HG02938 (cell line): ENCODE data around the gene TRIM29.

Source experiments
- ATAC-seq: cut with Tn5 transposase; IDR thresholded peaks from one replicate; pipeline ENCODE4 v1.9.1; 2021; ENCODE audit warnings: mild to moderate bottlenecking, moderate library complexity; ENCODE audit not compliant: unreplicated experiment

Gene TRIM29

GRCh38 chr11:120124355-120124754, 13.6 kb downstream of the TRIM29 start:
- no peak for ATAC-seq

GRCh38 chr11:120123946-120124345, 14.0 kb downstream of the TRIM29 start:
- no peak for ATAC-seq

- no peak for ATAC-seq
Measured at GRCh38 chr11:120122924-120123683, 14.8 kb downstream of the TRIM29 start.

- ATAC-seq = no peak
Measured at GRCh38 chr11:120121914-120122473, 15.9 kb downstream of the TRIM29 start.

- ATAC-seq = no peak
Measured at GRCh38 chr11:120121336-120121735, 16.6 kb downstream of the TRIM29 start.

- ATAC-seq = no peak
Measured at GRCh38 chr11:120120805-120121335, 17.0 kb downstream of the TRIM29 start.

DNA sequence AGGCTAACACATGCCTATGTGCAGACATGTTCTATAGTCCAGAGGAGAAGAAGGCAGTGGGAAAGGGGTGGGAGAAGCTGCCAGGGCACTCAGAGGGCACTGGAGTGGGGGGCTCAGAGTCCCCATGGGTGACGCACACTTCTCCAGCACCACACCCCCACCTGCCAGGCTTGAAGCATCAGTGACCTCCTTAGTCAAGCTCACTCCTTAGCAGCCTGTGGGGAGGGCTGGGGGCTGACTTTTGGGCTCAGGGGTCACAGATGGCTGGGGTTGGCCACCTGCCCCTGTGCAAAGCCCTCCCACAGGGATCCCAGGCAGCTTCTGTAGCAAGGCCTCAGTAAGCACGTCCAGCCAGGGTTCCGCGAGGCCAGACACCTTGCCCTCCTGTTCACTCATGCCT, 18.8 kb downstream of the TRIM29 start:
- ATAC-seq = no peak

DNA sequence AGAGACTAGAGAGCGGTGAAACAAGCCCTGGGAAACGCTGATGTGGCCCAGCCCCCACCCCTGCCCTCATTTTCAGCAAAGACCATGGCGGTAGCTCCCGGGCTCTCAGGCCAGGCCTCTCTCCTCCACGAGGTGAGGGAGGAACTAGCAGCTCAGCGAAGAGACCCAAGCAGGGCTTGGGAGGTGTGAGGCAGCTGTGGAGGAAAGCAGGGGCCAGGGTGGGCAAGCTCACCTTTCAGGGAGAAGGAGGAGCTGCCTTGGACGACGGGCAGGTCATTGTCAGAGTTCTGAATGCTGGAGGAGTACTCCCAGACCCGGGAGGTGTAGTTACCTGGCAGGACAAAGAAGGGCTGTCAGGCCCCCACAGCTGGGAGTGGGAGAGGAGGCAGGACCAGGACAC, 19.9 kb downstream of the TRIM29 start:
- ATAC-seq = no peak

DNA sequence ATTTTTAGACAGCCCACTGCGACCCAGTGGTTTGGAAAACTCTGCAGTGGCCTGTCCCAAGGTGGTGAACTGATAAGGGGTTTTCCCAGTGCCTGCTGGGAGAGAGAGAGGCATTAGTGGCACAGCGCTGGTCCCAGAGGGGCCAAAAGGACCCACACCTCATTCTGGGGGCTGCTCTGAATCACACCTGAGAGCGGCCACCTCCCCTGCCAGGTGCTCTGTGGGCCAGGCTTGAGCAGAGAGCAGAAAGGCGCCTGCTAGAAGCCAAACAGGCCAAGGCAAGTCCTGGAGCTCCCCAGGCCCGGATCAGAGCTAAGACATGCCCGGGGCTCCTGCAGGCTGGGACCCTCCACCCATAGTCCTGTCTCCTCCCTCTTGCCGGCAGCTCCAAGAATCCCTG, 20.9 kb downstream of the TRIM29 start:
- ATAC-seq = no peak

DNA sequence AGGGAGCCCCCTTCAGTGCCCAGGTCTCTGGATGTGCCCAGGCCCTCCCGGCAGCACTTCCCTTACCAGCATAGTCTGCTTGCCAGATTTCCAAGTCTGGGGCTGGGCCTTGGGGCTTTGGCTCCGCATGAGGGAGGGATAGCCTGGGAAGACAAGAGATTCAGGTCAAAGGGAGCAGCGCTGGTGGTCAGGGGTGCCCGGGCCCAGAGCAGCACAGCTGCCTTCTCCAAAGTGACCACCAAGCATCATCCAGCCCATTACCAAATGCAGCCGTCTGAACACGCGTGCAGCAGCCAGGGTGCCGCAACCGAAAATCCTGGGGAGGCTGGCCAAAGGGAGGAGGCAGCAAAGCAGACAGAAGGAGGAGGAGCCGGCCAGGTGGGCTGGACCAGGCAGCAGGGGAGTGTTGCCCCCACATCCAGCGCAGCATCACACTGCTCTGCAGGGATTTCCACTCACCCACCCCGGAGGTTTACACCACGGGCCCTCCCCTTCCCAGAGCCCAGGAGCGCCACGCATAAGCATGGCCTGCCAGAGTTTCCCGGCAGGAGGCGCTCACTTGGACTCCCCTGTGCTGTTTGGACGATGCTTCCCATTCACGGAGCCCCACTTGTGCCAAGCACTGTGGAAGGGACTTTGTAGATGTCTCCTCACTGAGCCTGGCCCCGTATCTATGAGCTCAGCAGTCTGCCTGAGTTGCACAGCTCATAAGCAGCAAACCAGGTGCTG, 22.5 kb downstream of the TRIM29 start:
- no peak for ATAC-seq

DNA sequence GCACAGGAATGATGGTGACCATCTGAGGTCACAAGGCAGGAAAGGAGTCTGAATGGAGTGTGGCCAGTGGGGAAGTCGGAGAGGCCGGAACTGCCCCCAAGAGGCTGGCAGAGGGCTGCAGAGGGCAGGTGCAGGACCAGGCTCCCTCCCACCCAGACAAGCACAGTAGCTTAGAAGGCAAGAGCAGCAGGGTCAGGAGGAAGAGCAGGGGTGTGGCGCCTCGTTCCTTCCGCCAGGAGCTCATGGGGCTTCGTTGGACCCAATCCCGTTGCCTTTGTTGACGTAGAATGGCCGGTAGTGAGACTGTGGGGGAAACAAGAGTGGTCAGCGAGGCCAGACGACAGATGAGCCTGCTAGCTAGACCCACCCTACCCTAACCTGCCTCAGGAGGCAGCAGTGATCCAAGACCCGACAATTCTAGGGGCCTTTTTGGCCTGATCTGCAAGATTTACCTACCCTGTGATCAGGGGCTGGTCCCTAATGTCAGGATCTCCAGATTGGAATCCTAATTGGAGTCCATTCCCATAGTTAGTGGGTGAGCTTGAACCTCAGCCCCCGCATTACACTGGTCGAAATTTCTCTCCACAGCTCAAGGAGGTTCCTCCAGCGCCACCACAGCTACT, 25.6 kb downstream of the TRIM29 start:
- ATAC-seq = no peak

- no peak for ATAC-seq
Measured at GRCh38 chr11:120109531-120109930, 28.4 kb downstream of the TRIM29 start.

DNA sequence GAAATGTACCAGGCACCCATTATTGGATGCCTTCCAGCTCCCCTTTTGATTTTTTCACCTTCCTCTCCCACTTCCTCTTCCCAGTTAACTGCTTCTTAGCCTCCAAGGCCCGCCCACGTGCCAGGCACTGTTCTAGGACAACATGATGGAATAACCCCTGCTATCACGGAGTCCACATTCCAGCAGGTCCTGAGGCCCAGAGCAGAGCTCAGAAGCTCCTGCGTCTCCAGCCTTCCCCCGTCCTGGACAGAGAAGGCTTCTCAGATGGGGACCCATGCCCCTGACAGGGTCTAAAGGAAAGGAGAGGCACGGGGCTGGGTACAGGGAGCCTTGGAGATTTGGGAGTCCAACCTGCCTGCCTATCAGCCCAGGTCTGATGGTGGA, 29.1 kb downstream of the TRIM29 start:
- no peak for ATAC-seq

DNA sequence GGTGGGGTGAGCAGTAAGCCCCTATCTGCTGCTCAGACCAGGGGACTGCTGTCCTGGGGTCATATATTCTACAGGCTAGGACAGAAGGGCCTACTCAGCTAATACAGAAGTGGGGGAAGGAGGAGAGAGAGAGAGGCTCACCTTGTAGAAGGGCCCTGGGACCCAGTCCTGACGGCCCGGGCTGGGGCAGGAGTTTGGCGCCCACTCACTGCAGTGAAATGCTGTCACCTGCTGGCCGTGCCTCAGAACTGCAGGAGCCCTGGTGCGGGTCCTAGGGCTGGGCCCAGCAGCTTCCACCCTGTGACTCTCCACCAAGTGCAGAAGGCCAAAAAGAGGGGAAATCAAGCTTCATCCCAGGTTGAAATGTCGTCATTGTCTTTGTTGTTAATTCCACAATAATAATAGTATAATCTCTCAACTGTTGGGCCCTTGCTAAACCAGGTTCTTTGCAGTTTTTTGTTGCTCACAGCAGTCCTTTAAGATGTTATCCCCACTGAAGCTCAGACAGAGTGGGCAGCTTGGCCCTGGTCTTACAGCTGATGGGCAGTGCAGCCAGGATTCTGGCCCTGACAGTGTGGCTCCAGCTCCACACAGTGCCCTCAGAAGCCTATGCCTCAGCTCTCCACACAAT, 29.6 kb downstream of the TRIM29 start:
- peak; percentile 54 for ATAC-seq

- no peak for ATAC-seq
Measured at GRCh38 chr11:120107692-120108091, 30.2 kb downstream of the TRIM29 start.

GRCh38 chr11:120106354-120107150, 31.4 kb downstream of the TRIM29 start:
- no peak for ATAC-seq

GRCh38 chr11:120105576-120105975, 32.3 kb downstream of the TRIM29 start:
- no peak for ATAC-seq

DNA sequence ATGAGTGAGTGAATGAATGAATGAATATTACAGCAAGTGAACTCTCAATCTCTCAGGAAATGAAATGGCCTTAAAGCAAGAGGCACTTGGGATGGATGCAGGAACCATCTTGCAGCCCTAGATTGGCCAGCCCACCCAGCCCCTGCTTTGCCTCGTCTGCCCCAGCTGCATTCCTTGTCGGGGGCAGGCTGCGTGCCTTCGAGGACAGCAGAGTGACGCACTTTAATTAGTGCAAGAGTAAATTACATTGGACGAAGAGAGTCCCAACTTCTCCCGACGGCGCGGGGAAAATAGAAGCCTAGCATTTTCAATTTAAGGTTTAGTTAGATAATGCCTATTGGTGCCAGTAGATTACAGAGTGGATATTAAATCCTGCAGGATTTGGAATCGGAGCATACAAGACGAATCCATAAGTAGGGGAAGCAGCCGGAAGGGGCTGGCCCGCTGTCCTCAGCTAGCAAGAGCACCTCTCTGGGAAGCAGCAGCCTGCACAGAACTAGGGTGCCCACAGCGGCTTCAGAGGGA, 33.8 kb downstream of the TRIM29 start:
- ATAC-seq = no peak

GRCh38 chr11:120102864-120103122, 35.1 kb downstream of the TRIM29 start:
- ATAC-seq = no peak
